ENCODE measurements around the gene FETUB.
A peak's percentile ranks its signal among the peaks of the same experiment; 100 is the strongest.
"Not testable (repeated sequence)": the region's sequence is repeated elsewhere in the genome, so short reads cannot be mapped to it uniquely, and the experiment has no call there.

The FETUB gene

DNA sequence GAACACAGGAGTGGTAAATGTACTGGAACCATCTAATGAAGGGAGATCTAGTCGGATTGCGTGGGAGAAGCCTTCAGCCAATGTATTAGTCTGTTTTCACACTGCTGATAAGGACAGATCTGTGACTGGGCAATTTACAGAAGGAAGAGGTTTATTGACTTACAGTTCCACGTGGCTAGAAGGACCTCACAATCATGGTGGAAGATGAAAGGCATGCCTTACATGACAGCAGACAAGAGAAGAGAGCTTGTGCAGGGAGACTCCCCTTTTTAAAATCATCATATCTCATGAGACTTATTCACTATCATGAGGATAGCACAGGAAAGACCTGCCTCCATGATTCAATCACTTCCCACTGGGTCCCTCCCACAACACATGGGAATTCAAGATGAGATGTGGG, 42.6 kb downstream of the FETUB start:
- DNase-seq = no peak

DNA sequence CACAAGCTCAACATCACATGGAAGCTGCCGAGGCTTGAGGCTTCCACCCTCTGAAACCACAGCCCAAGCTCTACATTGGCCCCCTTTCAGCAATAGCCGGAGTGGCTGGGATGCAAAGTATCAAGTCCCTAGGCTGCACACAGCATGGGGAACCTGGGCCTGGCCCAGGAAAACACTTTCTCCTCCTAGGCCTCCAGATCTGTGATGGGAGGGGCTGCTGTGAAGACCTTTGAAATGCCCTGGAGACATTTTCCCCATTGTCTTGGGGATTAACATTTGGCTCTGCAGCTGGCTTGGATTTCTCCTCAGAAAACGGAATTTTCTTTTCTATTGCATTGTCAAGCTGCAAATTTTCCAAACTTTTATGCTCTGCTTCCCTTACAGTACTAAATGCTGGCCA, 43.8 kb downstream of the FETUB start:
- no peak for DNase-seq

DNA sequence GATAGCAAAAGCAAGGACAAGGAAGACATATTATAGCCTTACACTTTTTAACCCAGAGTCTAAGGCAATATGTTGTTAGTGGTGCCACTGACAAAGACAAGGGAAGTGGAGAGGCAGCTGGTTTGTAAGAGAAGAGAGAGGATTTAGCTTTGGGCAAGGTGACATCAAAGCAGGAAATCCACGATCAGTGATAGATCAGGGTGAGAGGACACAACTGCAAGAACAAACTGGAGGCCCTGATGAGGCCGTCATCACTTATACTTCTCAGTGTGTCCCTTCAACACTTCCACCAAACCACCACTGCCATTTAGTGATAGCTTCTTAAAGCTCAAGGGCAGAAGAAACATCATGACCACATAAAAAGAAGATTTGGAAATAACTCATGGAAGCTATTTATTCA, 46.3 kb downstream of the FETUB start:
- DNase-seq = peak; percentile 9

DNA sequence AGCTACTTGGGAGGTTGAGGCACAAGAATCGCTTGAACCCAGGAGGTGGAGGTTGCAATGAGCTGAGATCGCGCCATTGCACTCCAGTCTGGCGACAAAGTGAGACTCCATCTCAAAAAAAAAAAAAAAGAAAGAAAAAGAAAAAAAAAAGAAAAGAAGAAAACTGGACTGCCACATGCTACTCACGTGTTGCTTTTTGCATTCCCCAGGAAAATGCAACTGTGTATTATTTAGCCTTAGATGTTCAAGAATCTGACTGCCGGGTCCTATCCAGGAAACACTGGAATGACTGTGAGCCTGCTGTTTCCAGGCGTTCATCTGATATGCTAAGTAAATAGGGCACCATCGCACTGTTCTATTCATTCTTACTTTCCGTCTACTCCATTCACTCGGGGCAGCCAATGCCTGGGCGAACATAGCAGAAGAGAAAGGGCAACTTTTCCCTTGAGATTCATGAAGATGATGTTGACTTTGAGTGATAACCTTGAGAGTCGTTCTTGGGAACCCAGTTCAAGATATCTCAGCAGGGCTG, 47.0 kb downstream of the FETUB start:
- no peak for DNase-seq

DNA sequence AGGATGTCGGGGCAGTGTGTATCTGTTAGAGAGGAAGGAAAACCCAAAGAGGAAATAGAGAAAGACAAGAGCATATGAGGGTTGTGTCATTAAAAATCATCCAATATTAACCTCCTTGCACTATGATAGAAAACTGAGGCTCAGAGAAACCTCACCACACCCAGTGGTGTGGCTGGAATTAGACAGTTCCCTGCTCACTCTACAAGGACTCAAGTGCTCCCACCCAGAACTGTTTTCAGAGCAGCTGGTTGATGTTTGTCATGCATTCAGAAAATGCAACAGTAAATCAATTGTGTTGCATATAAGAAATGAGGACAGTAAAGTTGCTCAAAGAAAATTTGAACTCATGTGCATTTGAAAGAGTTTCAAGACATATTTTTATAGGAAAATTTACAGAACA, 50.1 kb downstream of the FETUB start:
- DNase-seq = not testable (repeated sequence)

DNA sequence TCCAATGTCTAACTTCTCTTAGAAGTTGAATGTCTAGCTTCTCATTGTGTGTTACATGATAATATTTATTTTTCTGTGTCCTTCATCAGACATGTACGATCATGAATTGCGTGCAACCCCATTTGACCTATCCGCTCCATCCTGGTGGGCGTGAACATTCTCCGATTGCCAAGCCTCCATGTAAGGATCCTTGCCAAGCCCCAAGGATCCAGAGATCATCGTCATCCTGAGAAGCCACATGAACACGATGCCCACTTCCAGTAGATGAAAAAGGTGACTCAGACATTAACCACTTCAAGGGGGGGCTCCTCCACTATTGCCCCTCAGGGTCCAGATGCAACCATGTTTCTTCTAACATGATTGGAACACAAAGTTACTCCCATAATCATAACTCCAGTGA, 51.5 kb downstream of the FETUB start:
- no peak for DNase-seq

DNA sequence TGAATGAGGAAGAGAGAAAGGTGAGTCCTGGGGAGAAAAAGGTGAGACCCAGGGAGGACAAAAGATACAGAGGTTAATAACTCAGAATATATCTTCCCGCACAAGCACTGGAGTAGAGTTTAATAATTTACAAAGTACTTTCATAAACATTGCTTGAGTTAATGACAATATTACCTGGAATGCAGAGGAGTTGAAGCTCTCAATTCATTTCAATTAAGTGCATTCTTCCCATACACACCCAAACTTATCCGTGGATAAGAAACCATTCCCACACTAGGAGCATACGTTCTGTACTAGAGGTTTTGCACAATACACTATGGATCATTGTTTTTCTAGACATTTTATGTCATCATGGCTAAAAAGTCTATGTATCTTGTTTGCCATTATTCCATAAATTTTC, 53.6 kb downstream of the FETUB start:
- no peak for DNase-seq

DNA sequence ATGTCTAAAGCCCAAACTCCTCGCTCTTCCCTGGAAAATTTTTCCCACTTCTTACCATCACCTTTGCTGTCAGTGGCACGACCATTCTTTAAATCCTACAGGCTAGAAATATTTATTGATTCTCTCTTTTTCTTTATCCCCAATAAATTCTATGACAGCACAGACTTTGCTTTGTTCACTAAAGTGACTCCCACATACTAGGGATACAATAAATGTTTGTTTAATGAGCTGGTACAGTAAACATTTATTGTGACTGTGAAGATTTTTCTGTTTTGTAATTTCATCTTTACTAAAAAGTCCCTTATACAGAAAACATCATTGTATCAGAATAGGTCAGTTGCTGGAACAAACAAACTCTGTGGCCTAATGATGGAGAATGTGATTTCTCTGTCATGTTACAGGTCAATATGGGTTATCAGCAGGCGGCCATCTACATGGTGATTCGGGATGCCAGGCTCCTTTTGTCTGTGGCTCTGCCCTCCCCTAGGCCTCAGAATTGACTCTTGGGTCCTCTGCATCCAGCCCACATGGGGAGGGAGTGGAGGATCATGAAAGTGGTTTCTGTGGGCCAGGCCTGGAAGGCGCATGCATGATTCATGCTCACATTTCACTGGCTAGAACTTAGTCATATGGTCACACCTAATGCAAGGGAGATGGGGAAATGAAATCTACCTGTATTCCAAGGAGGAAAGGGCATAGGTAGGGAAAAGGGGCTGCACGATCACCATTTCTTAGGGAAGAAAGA, 54.3 kb downstream of the FETUB start:
- DNase-seq = no peak

DNA sequence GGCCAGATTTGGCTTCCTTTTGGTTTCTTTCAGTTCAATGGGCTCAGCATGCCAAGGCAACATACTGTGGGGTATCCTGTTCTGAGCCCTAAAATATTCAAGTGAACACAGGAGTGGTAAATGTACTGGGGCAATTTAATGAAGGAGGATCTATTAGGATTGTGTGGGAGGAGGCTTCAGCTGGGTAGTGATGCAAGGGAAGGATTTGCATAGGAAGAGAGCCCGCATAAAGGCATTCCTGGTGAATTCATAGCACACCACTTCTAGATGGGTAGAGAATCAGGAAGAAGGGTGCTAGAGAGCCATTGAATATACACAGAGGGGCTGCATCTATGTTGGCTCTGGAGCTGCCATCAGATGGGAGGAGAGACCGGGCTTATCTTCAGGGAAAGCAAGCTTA, 56.3 kb downstream of the FETUB start:
- no peak for DNase-seq

DNA sequence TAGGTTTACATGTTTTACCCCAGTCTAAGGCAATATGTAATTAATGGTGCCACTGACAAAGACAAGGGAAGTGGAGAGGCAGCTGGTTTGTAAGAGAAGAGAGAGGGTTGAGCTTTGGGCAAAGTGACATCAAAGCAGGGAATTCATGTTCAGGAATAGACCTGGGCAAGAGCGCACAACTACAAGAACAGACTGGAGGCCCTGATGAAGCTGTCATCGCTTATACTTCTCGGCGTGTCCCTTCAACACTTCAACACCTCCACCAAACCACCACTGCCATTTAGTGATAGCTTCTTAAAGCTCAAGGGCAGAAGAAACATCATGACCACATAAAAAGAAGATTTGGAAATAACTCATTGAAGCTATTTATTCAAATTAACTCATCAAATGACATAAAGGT, 57.3 kb downstream of the FETUB start:
- DNase-seq = no peak

DNA sequence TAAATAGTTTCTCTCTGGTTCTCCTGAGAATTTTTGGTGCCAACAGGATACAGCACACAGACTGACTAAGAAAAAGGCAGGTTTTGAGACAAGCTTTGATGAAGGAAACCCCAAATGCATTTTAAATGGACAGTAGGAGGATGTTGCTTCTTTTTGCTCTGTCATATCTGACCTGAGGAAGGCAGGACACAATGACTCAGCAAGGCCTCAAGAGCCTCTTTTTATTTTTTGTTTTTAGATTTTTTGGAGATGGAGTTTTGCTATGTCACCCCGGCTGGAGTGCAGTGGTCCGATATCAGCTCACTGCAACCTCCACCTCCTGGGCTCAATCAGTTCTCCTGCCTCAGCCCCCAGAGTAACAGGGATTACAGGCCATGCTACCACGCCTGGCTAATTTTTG, 60.1 kb downstream of the FETUB start:
- DNase-seq = no peak

DNA sequence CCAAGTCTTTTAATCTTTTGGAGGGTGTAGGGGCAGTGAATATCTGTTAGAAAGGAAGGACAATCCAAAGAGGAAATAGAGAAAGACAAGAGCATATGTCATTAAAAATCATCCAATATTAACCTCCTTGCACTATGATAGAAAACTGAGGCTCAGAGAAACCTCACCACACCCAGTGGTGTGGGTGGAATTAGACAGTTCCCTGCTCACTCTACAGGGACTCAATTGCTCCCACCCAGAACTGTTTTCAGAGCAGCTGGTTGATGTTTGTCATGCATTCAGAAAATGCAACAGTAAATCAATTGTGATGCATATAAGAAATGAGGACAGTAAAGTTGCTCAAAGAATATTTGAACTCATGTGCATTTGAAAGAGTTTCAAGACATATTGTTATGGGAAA, 62.3 kb downstream of the FETUB start:
- not testable (repeated sequence) for DNase-seq
